ENCODE results near the gene LEMD2.

GRCh38 chr6:33766921-33767907, 21.7 kb downstream of the LEMD2 start:
- no peak for TF ChIP-seq KLF6 (CRISPR knock-in tag; IDR thresholded peaks at IDR 0.05; ENCODE audit: borderline replicate concordance)
- no peak for TF ChIP-seq HNRNPK (IDR thresholded peaks at IDR 0.05; ENCODE audit: low read depth, low read length, poor library complexity, severe bottlenecking)
- TF ChIP-seq MAFK (IDR thresholded peaks at IDR 0.05; ENCODE audit: low read length) = no peak
- TF ChIP-seq YY1 (IDR thresholded peaks at IDR 0.05; ENCODE audit: borderline replicate concordance in 1 of 3, control insufficient read depth in 1 of 3, extremely low read depth in 1 of 3, insufficient read depth in 3 of 3, insufficient read length in 1 of 3, insufficient replicate concordance in 2 of 3, low read depth in 1 of 3, low read length in 2 of 3) = no peak

Data from K562 (cell line).